Natural killer cell (primary cell): ENCODE results near the gene TSPAN17. TPM values are rescaled to one million over a fixed set of nuclear protein-coding genes. Genes with fewer than 3 reads are reported as not detected.

ENCODE experiments used
- ATAC-seq, 3 donors: fragments of 150-1000 bp in 2 of 3; fragments of 200-7000 bp in 1 of 3; cut with Tn5 transposase; 1 replicate in 1 of 3; 2 replicates in 2 of 3; pipeline ENCODE4 v1.10.0; 2021; ENCODE audit warnings: mild to moderate bottlenecking in 2 of 3, moderate library complexity in 2 of 3
- DNase-seq, 2 donors: peaks; one replicate each; pipeline versions ENCODE4 v3.0.0 to v3.0.0-alpha.2; 2013 to 2021; ENCODE audit warnings: mixed read lengths in 1 of 2
- H3K27ac ChIP-seq: one replicate; pipeline ENCODE4 v1.5.1; 2013; ENCODE audit warnings: mild to moderate bottlenecking, low read length
- H3K27me3 ChIP-seq: one replicate; pipeline ENCODE4 v1.6.1; 2013; ENCODE audit warnings: low read length; ENCODE audit not compliant: control insufficient read depth, insufficient read depth
- H3K36me3 ChIP-seq: one replicate; pipeline ENCODE4 v1.6.1; 2013; ENCODE audit warnings: low read length; ENCODE audit not compliant: control insufficient read depth, insufficient read depth
- H3K4me1 ChIP-seq: one replicate; pipeline ENCODE4 v1.6.1; 2013; ENCODE audit warnings: low read length; ENCODE audit not compliant: control insufficient read depth, insufficient read depth
- H3K4me3 ChIP-seq: one replicate; pipeline ENCODE4 v1.5.1; 2013; ENCODE audit warnings: low read length
- H3K9me3 ChIP-seq: one replicate; pipeline ENCODE4 v1.6.1; 2013; ENCODE audit warnings: low read length; ENCODE audit not compliant: control insufficient read depth, insufficient read depth
- H3K27ac Mint-ChIP-seq, 2 donors: one replicate each; pipeline ENCODE4 v1.8.0; 2022; ENCODE audit warnings: mild to moderate bottlenecking in 2 of 2, mixed read lengths in 2 of 2, moderate library complexity in 1 of 2
- H3K27me3 Mint-ChIP-seq, 2 donors: one replicate each; pipeline ENCODE4 v1.8.0; 2022; ENCODE audit warnings: low read depth in 2 of 2, mixed read lengths in 2 of 2
- H3K36me3 Mint-ChIP-seq: one replicate; pipeline ENCODE4 v1.8.0; 2022; ENCODE audit warnings: mixed read lengths
- H3K4me1 Mint-ChIP-seq, 2 donors: one replicate each; pipeline ENCODE4 v1.8.0; 2022; ENCODE audit warnings: mixed read lengths in 2 of 2
- H3K4me3 Mint-ChIP-seq: one replicate; pipeline ENCODE4 v1.8.0; 2022; ENCODE audit warnings: mild to moderate bottlenecking, moderate library complexity, mixed read lengths
- H3K9me3 Mint-ChIP-seq, 2 donors: one replicate each; pipeline ENCODE4 v1.8.0; 2022; ENCODE audit warnings: mixed read lengths in 2 of 2
- CTCF ChIP-seq: fragments of 200-600 bp; IDR thresholded peaks from one replicate; pipeline ENCODE4 v1.8.0; 2022; ENCODE audit warnings: antibody characterized with exemption
- WGBS: methylation state at CpG from one replicate; pipeline ENCODE4 v1.1.7; 2013; ENCODE audit warnings: missing lambda C conversion rate; ENCODE audit not compliant: insufficient coverage; 5-methylcytosine and 5-hydroxymethylcytosine counted together
- intact Hi-C: fragments of 100-400 bp; cut with micrococcal nuclease; formaldehyde crosslinking; loops from one replicate; pipeline ENCODE4 v1.14.2; 2022
- total RNA-seq, 4 donors: library from RNA; stranded (reverse); fragments of 120-200 nt in 1 of 4; gene quantifications; one replicate each; pipeline versions ENCODE4 v1.2.3 to v1.2.4, GENCODE V29; 2013 to 2022

TSPAN17 gene
- total RNA-seq, 3 donors from 2014 or later (not counting 1 experiment from before 2014, with no cell fraction given) = 24.1 to 29.4 (median 24.6) TPM

- WGBS = 84% methylated on average over 12 of the region's 15 CpGs
- intact Hi-C loops = no loop called here
- no peak for TF ChIP-seq CTCF
- no peak for DNase-seq
- H3K36me3 ChIP-seq = no peaks in the 10 kb centered on the region
- H3K9me3 ChIP-seq = no peaks in the 10 kb centered on the region
- Mint-ChIP-seq H3K27me3 (no peaks in the 10 kb centered on the region), H3K9me3 (no peaks in the 10 kb centered on the region), H3K4me3 (no peak overlapping the region), H3K36me3 (no peaks in the 10 kb centered on the region), H3K27ac (no peak overlapping the region), H3K4me1 (peaks cover 0 to 15% of the 10 kb centered on the region in 2 donors)
- no peak for ATAC-seq
- no peaks in the 10 kb centered on the region for H3K27me3 ChIP-seq
- H3K27ac ChIP-seq = no peak overlapping the region
- peaks cover 12% of the 10 kb centered on the region for H3K4me1 ChIP-seq
- H3K4me3 ChIP-seq = no peak overlapping the region
Observed at GRCh38 chr5:176642675-176643490, 4.4 kb upstream of the TSPAN17 start.

DNA sequence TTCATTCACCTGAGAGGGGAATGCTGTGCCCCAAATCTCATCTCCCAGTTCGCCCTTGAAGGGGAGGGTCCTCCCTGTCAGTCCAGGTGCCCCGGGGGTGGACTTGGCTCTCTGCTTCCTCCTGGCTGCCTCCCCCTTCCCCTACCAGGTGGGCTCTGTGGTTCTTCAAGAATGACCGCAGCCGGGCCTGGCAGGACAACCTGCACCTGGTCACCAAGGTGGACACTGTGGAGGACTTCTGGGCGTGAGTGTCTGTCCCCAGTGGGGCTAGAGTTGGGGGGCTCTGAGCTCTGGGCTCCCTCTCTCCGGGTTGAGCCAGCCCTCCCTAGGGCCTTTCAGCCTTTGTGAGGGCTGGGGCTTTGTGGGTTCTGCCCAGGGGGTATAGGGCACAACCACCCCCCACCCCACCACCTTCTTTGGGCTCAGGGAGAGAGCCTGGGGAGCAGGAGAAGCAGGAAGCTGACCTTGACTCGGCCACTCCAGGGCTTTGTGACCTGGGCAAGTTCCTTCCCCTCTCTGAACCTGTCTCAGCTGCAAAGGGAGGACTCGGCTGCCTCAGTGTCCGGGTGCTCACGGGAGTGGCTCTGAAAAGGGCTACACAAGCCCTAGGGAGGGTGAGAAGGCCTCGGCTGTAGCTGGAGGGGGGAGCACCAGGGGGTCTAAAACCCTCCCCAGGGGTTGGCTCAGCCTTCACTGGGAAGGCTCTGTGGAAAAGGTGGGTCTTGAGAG, 3.6 kb upstream of the TSPAN17 start:
- intact Hi-C loops = no loop called here
- ATAC-seq (no peak), DNase-seq (no peak)
- 88% methylated on average over 11 of the region's 11 CpGs for WGBS
- H3K9me3 ChIP-seq = no peaks in the 10 kb centered on the region
- Mint-ChIP-seq H3K36me3 (no peaks in the 10 kb centered on the region), H3K4me3 (no peak overlapping the region), H3K4me1 (peaks cover 5 to 22% of the 10 kb centered on the region in 2 donors), H3K27ac (no peak overlapping the region), H3K27me3 (no peaks in the 10 kb centered on the region), H3K9me3 (no peaks in the 10 kb centered on the region)
- no peak overlapping the region for H3K4me3 ChIP-seq
- no peaks in the 10 kb centered on the region for H3K27me3 ChIP-seq
- H3K4me1 ChIP-seq = peaks cover 20% of the 10 kb centered on the region
- TF ChIP-seq CTCF = no peak
- H3K36me3 ChIP-seq = no peaks in the 10 kb centered on the region
- H3K27ac ChIP-seq = no peak overlapping the region

- intact Hi-C loops = no loop called here
- H3K4me3 Mint-ChIP-seq = no peak overlapping the region
- H3K36me3 Mint-ChIP-seq = no peaks in the 10 kb centered on the region
- DNase-seq (no peak), ATAC-seq (no peak)
- WGBS = 80% methylated on average over 9 of the region's 9 CpGs
- H3K9me3 Mint-ChIP-seq = no peaks in the 10 kb centered on the region
- H3K9me3 ChIP-seq = no peaks in the 10 kb centered on the region
- H3K27me3 ChIP-seq = no peaks in the 10 kb centered on the region
- no peaks in the 10 kb centered on the region for H3K36me3 ChIP-seq
- no peak overlapping the region for H3K27ac ChIP-seq
- H3K4me3 ChIP-seq = no peak overlapping the region
- H3K4me1 Mint-ChIP-seq = peaks cover 12 to 28% of the 10 kb centered on the region in 2 donors
- no peak overlapping the region for H3K27ac Mint-ChIP-seq
- H3K4me1 ChIP-seq = peaks cover 26% of the 10 kb centered on the region
- TF ChIP-seq CTCF = no peak
- no peaks in the 10 kb centered on the region for H3K27me3 Mint-ChIP-seq
Observed at GRCh38 chr5:176644294-176644693, 3.0 kb upstream of the TSPAN17 start.
